A549 treated with DMSO at 1 μM for 4 hours (cell line): Measurements from ENCODE around the gene ANKRD30BL. TPM values are rescaled to one million over a fixed set of nuclear protein-coding genes. Genes with fewer than 3 reads are reported as not detected.

ENCODE experiments used
- total RNA-seq: library from RNA; stranded (reverse); fragments of 200-300 nt; extraction: Qiagen RNA extraction; gene quantifications from 5 replicates; pipeline ENCODE4 v1.2.3, GENCODE V29; 2022; ENCODE audit warnings: low read depth

ANKRD30BL gene, protein sequence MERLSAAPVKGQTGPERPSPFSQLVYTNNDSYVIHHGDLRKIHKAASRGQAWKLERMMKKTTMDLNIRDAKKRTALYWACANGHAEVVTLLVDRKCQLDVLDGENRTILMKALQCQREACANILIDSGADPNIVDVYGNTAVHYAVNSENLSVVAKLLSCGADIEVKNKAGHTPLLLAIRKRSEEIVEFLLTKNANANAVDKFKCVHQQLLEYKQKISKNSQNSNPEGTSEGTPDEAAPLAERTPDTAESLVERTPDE
- total RNA-seq, result not detected in 5 replicates

DNA sequence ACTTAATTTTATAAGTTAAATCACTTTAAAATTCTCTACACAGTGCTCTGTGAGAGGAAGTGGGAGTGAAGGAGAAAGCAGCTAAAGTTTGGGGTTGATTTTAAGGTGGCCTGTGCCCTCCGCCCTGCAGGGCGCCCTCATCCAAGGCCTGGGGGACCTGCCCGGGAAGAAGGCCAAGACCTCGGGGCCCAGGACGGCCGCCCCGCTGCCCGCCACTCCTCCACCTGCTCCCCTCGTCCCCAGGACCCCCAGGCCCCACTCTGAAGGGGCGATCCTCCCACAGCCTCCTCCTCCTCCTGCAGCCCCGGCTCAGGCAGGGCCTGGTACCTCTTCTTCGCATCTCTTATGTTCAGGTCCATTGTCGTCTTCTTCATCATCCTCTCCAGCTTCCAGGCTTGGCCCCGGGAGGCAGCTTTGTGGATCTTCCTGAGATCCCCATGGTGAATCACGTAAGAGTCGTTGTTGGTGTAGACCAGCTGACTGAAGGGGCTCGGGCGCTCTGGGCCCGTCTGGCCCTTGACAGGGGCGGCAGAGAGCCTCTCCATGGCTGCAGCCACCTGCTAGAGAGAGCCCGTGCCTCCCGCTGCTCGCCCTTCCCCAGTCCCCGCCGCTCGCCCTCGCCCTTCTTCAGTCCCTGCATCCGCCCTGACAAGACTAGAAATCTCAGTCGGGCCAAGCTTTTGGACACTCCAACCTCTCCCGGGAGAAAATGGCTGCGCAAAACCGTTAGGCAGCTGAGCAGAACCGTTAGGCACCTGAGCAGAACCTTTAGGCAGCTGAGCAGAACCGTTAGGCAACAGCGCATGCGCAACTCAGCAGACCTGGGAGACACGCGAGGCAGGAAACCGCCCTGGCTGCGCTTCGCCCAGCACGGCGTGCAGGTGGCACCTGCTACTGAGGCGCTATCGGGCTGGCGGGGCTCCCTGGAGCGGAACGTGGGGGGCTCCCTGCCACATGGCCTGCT lies at the start of gene ANKRD30BL:
ANKRD30BL (minus strand) TSS at position 792 of the 964 bp plus-strand sequence; CDS start at position 545, 247 bp downstream.

